Trophoblast cell (in vitro differentiated cells and primary cell): ENCODE results near the gene CEACAM3.

Experiments used
- DNase-seq, 2 donors: peaks; one replicate each; pipeline ENCODE4 v3.0.0-alpha.2; 2016
- H2AFZ ChIP-seq: 2 replicates; pipeline ENCODE4 v1.6.1; 2013; ENCODE audit warnings: low read length, moderate library complexity, mild to moderate bottlenecking; ENCODE audit not compliant: insufficient read depth, poor library complexity
- H2AK5ac ChIP-seq: 2 replicates; pipeline ENCODE4 v1.6.1; 2013; ENCODE audit warnings: mild to moderate bottlenecking, low read length
- H2BK120ac ChIP-seq: 2 replicates; pipeline ENCODE4 v1.6.1; 2013; ENCODE audit warnings: low read length, mild to moderate bottlenecking, moderate library complexity; ENCODE audit not compliant: insufficient read depth, poor library complexity
- H2BK12ac ChIP-seq: 2 replicates; pipeline ENCODE4 v1.6.1; 2013; ENCODE audit warnings: mild to moderate bottlenecking, low read length, moderate library complexity
- H2BK5ac ChIP-seq: 2 replicates; pipeline ENCODE4 v1.6.1; 2013; ENCODE audit warnings: low read length, low read depth, moderate library complexity, mild to moderate bottlenecking; ENCODE audit not compliant: poor library complexity
- H3K14ac ChIP-seq: 2 replicates; pipeline ENCODE4 v1.6.1; 2013; ENCODE audit warnings: mild to moderate bottlenecking, low read length
- H3K18ac ChIP-seq: 2 replicates; pipeline ENCODE4 v1.6.1; 2013; ENCODE audit warnings: mild to moderate bottlenecking, low read length
- H3K23ac ChIP-seq: 2 replicates; pipeline ENCODE4 v1.6.1; 2013; ENCODE audit warnings: low read length
- H3K27ac ChIP-seq: 2 replicates; pipeline ENCODE4 v1.5.1; 2013; ENCODE audit warnings: low read depth, mild to moderate bottlenecking, inconsistent platforms, low read length, moderate library complexity
- H3K27me3 ChIP-seq: 2 replicates; pipeline ENCODE4 v1.6.1; 2013; ENCODE audit warnings: inconsistent platforms, mild to moderate bottlenecking, low read length, moderate library complexity; ENCODE audit not compliant: insufficient read depth
- H3K36me3 ChIP-seq, 2 experiments: 1 replicate in 1 of 2; 2 replicates in 1 of 2; pipeline ENCODE4 v1.6.1; 2013; ENCODE audit warnings: low read length in 2 of 2, mild to moderate bottlenecking in 2 of 2, moderate library complexity in 1 of 2; ENCODE audit not compliant: insufficient read depth in 2 of 2, control insufficient read depth in 1 of 2
- H3K4ac ChIP-seq: 2 replicates; pipeline ENCODE4 v1.6.1; 2013; ENCODE audit warnings: low read depth, mild to moderate bottlenecking, low read length, moderate library complexity
- H3K4me1 ChIP-seq, 2 experiments: 1 replicate in 1 of 2; 2 replicates in 1 of 2; pipeline ENCODE4 v1.6.1; 2013; ENCODE audit warnings: low read length in 2 of 2, mild to moderate bottlenecking in 2 of 2, moderate library complexity in 1 of 2; ENCODE audit not compliant: insufficient read depth in 2 of 2, control insufficient read depth in 1 of 2
- H3K4me2 ChIP-seq: 2 replicates; pipeline ENCODE4 v1.6.1; 2013; ENCODE audit warnings: inconsistent platforms, mild to moderate bottlenecking, low read length, moderate library complexity
- H3K4me3 ChIP-seq: 2 replicates; pipeline ENCODE4 v1.5.1; 2013; ENCODE audit warnings: mild to moderate bottlenecking, low read depth, low read length, inconsistent platforms
- H3K79me1 ChIP-seq: one replicate; pipeline ENCODE4 v1.6.1; 2013; ENCODE audit warnings: low read length
- H3K79me2 ChIP-seq: 2 replicates; pipeline ENCODE4 v1.6.1; 2013; ENCODE audit warnings: low read length, mild to moderate bottlenecking; ENCODE audit not compliant: control insufficient read depth, insufficient read depth, poor library complexity
- H3K9ac ChIP-seq: 2 replicates; pipeline ENCODE4 v1.6.1; 2013; ENCODE audit warnings: mild to moderate bottlenecking, low read length
- H3K9me3 ChIP-seq: 2 replicates; pipeline ENCODE4 v1.6.1; 2013; ENCODE audit warnings: low read depth, mild to moderate bottlenecking, control low read depth, inconsistent platforms, low read length; ENCODE audit not compliant: insufficient read depth
- H4K12ac ChIP-seq: 2 replicates; pipeline ENCODE4 v1.6.1; 2013; ENCODE audit warnings: low read depth, mild to moderate bottlenecking, low read length, moderate library complexity
- H4K8ac ChIP-seq: 2 replicates; pipeline ENCODE4 v1.6.1; 2013; ENCODE audit warnings: low read depth, mild to moderate bottlenecking, low read length, moderate library complexity
- H4K91ac ChIP-seq: one replicate; pipeline ENCODE4 v1.6.1; 2013; ENCODE audit warnings: low read depth, mild to moderate bottlenecking, low read length, moderate library complexity
- WGBS: extraction: QIAGEN DNeasy Blood & Tissue Kit; methylation state at CpG from one replicate; pipeline ENCODE4 v1.1.7; 2013; ENCODE audit warnings: missing lambda C conversion rate; ENCODE audit not compliant: insufficient read length, insufficient coverage; ENCODE audit errors: extremely low coverage; 5-methylcytosine and 5-hydroxymethylcytosine counted together

CEACAM3 gene

GRCh38 chr19:41839211-41839610, 42.8 kb downstream of the CEACAM3 start:
- H3K9ac ChIP-seq = no peak overlapping the region
- no peak overlapping the region for H4K91ac ChIP-seq
- no peak overlapping the region for H2BK120ac ChIP-seq
- H3K4me2 ChIP-seq = no peak overlapping the region
- H3K14ac ChIP-seq = no peak overlapping the region
- WGBS = no CpG with 5 or more reads among the region's 2 CpGs
- H3K23ac ChIP-seq = no peak overlapping the region
- H3K36me3 ChIP-seq = no peaks in the 10 kb centered on the region
- no peak overlapping the region for H2BK12ac ChIP-seq
- H3K4me3 ChIP-seq = no peak overlapping the region
- no peaks in the 10 kb centered on the region for H3K79me2 ChIP-seq
- no peak for DNase-seq
- no peaks in the 10 kb centered on the region for H3K4me1 ChIP-seq
- H3K18ac ChIP-seq = no peak overlapping the region
- no peaks in the 10 kb centered on the region for H3K79me1 ChIP-seq
- no peak overlapping the region for H4K8ac ChIP-seq
- H3K27me3 ChIP-seq = no peaks in the 10 kb centered on the region
- no peak overlapping the region for H2AK5ac ChIP-seq
- no peak overlapping the region for H4K12ac ChIP-seq
- H3K27ac ChIP-seq = no peak overlapping the region
- H2AFZ ChIP-seq = no peak overlapping the region
- H2BK5ac ChIP-seq = no peak overlapping the region
- H3K4ac ChIP-seq = no peak overlapping the region
- no peaks in the 10 kb centered on the region for H3K9me3 ChIP-seq

- H3K27ac ChIP-seq = no peak overlapping the region
- no peaks in the 10 kb centered on the region for H3K4me1 ChIP-seq
- H3K79me1 ChIP-seq = no peaks in the 10 kb centered on the region
- no peak for DNase-seq
- H3K9me3 ChIP-seq = peaks cover 2% of the 10 kb centered on the region
- no peaks in the 10 kb centered on the region for H3K27me3 ChIP-seq
- no peak overlapping the region for H3K23ac ChIP-seq
- H2BK120ac ChIP-seq = no peak overlapping the region
- H4K8ac ChIP-seq = no peak overlapping the region
- WGBS = no CpG with 5 or more reads among the region's 7 CpGs
- no peak overlapping the region for H2AK5ac ChIP-seq
- no peak overlapping the region for H3K4me3 ChIP-seq
- H4K91ac ChIP-seq = no peak overlapping the region
- no peak overlapping the region for H3K14ac ChIP-seq
- H4K12ac ChIP-seq = no peak overlapping the region
- H3K4ac ChIP-seq = no peak overlapping the region
- H3K36me3 ChIP-seq = no peaks in the 10 kb centered on the region
- H2BK5ac ChIP-seq = no peak overlapping the region
- no peak overlapping the region for H3K18ac ChIP-seq
- no peak overlapping the region for H2AFZ ChIP-seq
- H3K9ac ChIP-seq = no peak overlapping the region
- H3K79me2 ChIP-seq = no peaks in the 10 kb centered on the region
- H2BK12ac ChIP-seq = no peak overlapping the region
- no peak overlapping the region for H3K4me2 ChIP-seq
These were observed 47.0 kb downstream of the CEACAM3 start for GRCh38 chr19:41843371-41843770.

- no peak for DNase-seq
- H3K4me3 ChIP-seq = no peak within 1 kb of the TSS
- H4K91ac ChIP-seq = no peak within 1 kb of the TSS
- peaks cover 2% of the 10 kb centered on the region for H3K9me3 ChIP-seq
- no peak within 1 kb of the TSS for H3K4me2 ChIP-seq
- H2BK120ac ChIP-seq = no peak within 1 kb of the TSS
- H3K27me3 ChIP-seq = no peaks in the 10 kb centered on the region
- H3K79me1 ChIP-seq = no peaks in the 10 kb centered on the region
- no peak within 1 kb of the TSS for H3K14ac ChIP-seq
- H3K79me2 ChIP-seq = no peaks in the 10 kb centered on the region
- no peak within 1 kb of the TSS for H2BK12ac ChIP-seq
- no peak within 1 kb of the TSS for H3K9ac ChIP-seq
- no peaks in the 10 kb centered on the region for H3K4me1 ChIP-seq
- H3K4ac ChIP-seq = no peak within 1 kb of the TSS
- no peak within 1 kb of the TSS for H4K12ac ChIP-seq
- H2AK5ac ChIP-seq = no peak within 1 kb of the TSS
- no peak within 1 kb of the TSS for H3K23ac ChIP-seq
- H2AFZ ChIP-seq = no peak within 1 kb of the TSS
- H3K18ac ChIP-seq = no peak within 1 kb of the TSS
- H3K27ac ChIP-seq = no peak within 1 kb of the TSS
- no peak within 1 kb of the TSS for H4K8ac ChIP-seq
- H3K36me3 ChIP-seq = no peaks in the 10 kb centered on the region
- no CpG with 5 or more reads among the region's 30 CpGs for WGBS
- H2BK5ac ChIP-seq = no peak within 1 kb of the TSS
These were observed 48.2 kb downstream of the CEACAM3 start, which contains the start of gene LYPD4 for GRCh38 chr19:41844601-41845000. TSS of gene LYPD4 (minus strand) at chr19:41844683. CDS start at chr19:41839285, 5,398 bp downstream.

GRCh38 chr19:41845001-41845050, 48.4 kb downstream of the CEACAM3 start, which contains the start of gene DMRTC2:
TSS of gene DMRTC2 (plus strand) at chr19:41845042. CDS start at chr19:41847429, 2,387 bp downstream.
- no CpG with 5 or more reads among the region's 3 CpGs for WGBS

More at GRCh38 chr19:41845001-41845050, 48.4 kb downstream of the CEACAM3 start, which contains the start of gene DMRTC2:
- Histone ChIP-seq H3K4me3 (no peak within 1 kb of the TSS), H3K4ac (no peak within 1 kb of the TSS), H3K79me1 (no peaks in the 10 kb centered on the region), H3K79me2 (no peaks in the 10 kb centered on the region), H3K36me3 (no peaks in the 10 kb centered on the region), H2BK12ac (no peak within 1 kb of the TSS), H3K27me3 (no peaks in the 10 kb centered on the region), H2BK5ac (no peak within 1 kb of the TSS), H4K8ac (no peak within 1 kb of the TSS), H3K4me2 (no peak within 1 kb of the TSS), H3K14ac (no peak within 1 kb of the TSS), H3K27ac (no peak within 1 kb of the TSS), H4K91ac (no peak within 1 kb of the TSS), H2BK120ac (no peak within 1 kb of the TSS), H3K23ac (no peak within 1 kb of the TSS), H2AK5ac (no peak within 1 kb of the TSS), H2AFZ (no peak within 1 kb of the TSS), H4K12ac (no peak within 1 kb of the TSS), H3K9me3 (peaks cover 2% of the 10 kb centered on the region), H3K18ac (no peak within 1 kb of the TSS), H3K9ac (no peak within 1 kb of the TSS), H3K4me1 (no peaks in the 10 kb centered on the region)
- no peak for DNase-seq
